Smooth muscle cell (in vitro differentiated cells): ENCODE measurements around the gene IFT25. TPM values are rescaled to one million over a fixed set of nuclear protein-coding genes. Genes with fewer than 3 reads are reported as not detected.
"Not testable (repeated sequence)": the region's sequence is repeated elsewhere in the genome, so short reads cannot be mapped to it uniquely, and the experiment has no call there.

Experiments
- DNase-seq: peaks from one replicate; lab custom pipeline; 2025; ENCODE audit not compliant: unreplicated experiment; lab: John Stamatoyannopoulos, UW
- H2AFZ ChIP-seq: fragments of 200-600 bp; sonication (generic); 2 replicates; pipeline ENCODE4 v1.6.0; 2016; ENCODE audit warnings: antibody characterized with exemption, low read depth, mild to moderate bottlenecking
- H3F3A ChIP-seq: fragments of 200-600 bp; sonication (generic); 2 replicates; pipeline ENCODE4 v1.6.0; 2017; ENCODE audit warnings: antibody characterized with exemption, low read depth
- H3K27ac ChIP-seq: fragments of 200-600 bp; sonication (generic); 2 replicates; pipeline ENCODE4 v1.5.1; 2016; ENCODE audit warnings: low read depth, mild to moderate bottlenecking
- H3K27me3 ChIP-seq: fragments of 200-600 bp; sonication (generic); 2 replicates; pipeline ENCODE4 v1.6.1; 2016; ENCODE audit warnings: low read depth, mild to moderate bottlenecking
- H3K36me3 ChIP-seq: fragments of 200-600 bp; sonication (generic); 2 replicates; pipeline ENCODE4 v1.5.1; 2016; ENCODE audit warnings: low read depth
- H3K4me1 ChIP-seq: fragments of 200-600 bp; sonication (generic); 2 replicates; pipeline ENCODE4 v1.5.1; 2016; ENCODE audit warnings: low read depth
- H3K4me2 ChIP-seq: fragments of 200-600 bp; sonication (generic); 2 replicates; pipeline ENCODE4 v1.6.0; 2016; ENCODE audit warnings: mild to moderate bottlenecking
- H3K4me3 ChIP-seq: fragments of 200-600 bp; sonication (generic); 2 replicates; pipeline ENCODE4 v1.5.1; 2016; ENCODE audit warnings: mild to moderate bottlenecking
- H3K79me2 ChIP-seq: fragments of 200-600 bp; sonication (generic); 2 replicates; pipeline ENCODE4 v1.6.0; 2016; ENCODE audit warnings: low read depth, mild to moderate bottlenecking
- H3K9ac ChIP-seq: fragments of 200-600 bp; sonication (generic); 2 replicates; pipeline ENCODE4 v1.6.0; 2016; ENCODE audit warnings: low read depth
- H3K9me3 ChIP-seq: fragments of 200-600 bp; sonication (generic); replicated peaks from 2 replicates; pipeline ENCODE4 v1.5.1; 2016; ENCODE audit warnings: low read depth
- H4K20me1 ChIP-seq: fragments of 200-600 bp; sonication (generic); 2 replicates; pipeline ENCODE4 v1.6.0; 2016; ENCODE audit warnings: low read depth
- CTCF ChIP-seq: fragments of 200-600 bp; sonication (generic); IDR thresholded peaks from 2 replicates; pipeline ENCODE4 v1.5.1; 2017; ENCODE audit warnings: borderline replicate concordance, mild to moderate bottlenecking, antibody characterized with exemption; ENCODE audit not compliant: insufficient read depth, poor library complexity, severe bottlenecking
- WGBS: methylation state at CpG from one replicate; pipeline ENCODE4 v1.1.7; 2016; ENCODE audit warnings: low lambda C conversion rate; 5-methylcytosine and 5-hydroxymethylcytosine counted together
- polyA plus RNA-seq: library from polyadenylated mRNA; unstranded; fragments of >200 nt; fragmentation: Nextera tagmentation; extraction: Ambion mirVana; gene quantifications from 2 replicates; pipeline ENCODE4 v1.2.1, GENCODE V29; 2016
- total RNA-seq: library from RNA; depleted of rRNA; stranded (reverse); fragments of >200 nt; gene quantifications from 2 replicates; pipeline ENCODE4 v1.2.3, GENCODE V29; 2014

IFT25 gene
- total and polyA plus RNA-seq, 2 experiments from 2014 or later = 27.4 to 46.3 TPM

GRCh38 chr1:53878492-53879105, 66.9 kb downstream of the IFT25 start:
- Histone ChIP-seq H3K9ac (no peak overlapping the region), H3K27ac (no peak overlapping the region), H3K36me3 (peaks cover 4% of the 10 kb centered on the region), H3K79me2 (no peaks in the 10 kb centered on the region), H3K9me3 (no peaks in the 10 kb centered on the region), H4K20me1 (no peaks in the 10 kb centered on the region), H3F3A (no peaks in the 10 kb centered on the region), H3K4me2 (no peak overlapping the region), H3K27me3 (no peaks in the 10 kb centered on the region), H3K4me3 (no peak overlapping the region), H3K4me1 (no peaks in the 10 kb centered on the region), H2AFZ (no peak overlapping the region)
- TF ChIP-seq CTCF = peak; percentile 60
- DNase-seq = no peak
- 66% methylated on average over 5 of the region's 5 CpGs for WGBS

- not testable (repeated sequence) for H3F3A ChIP-seq, H4K20me1 ChIP-seq, H3K4me2 ChIP-seq, H3K36me3 ChIP-seq, DNase-seq, H3K27me3 ChIP-seq, H3K9ac ChIP-seq, H3K4me3 ChIP-seq, H3K4me1 ChIP-seq, H3K27ac ChIP-seq, H2AFZ ChIP-seq, H3K9me3 ChIP-seq, H3K79me2 ChIP-seq
- WGBS = 96% methylated on average over 2 of the region's 2 CpGs
These were observed 70.3 kb downstream of the IFT25 start for GRCh38 chr1:53875150-53875549.

- H3K9me3 ChIP-seq = no peaks in the 10 kb centered on the region
- H3K4me2 ChIP-seq = no peak overlapping the region
- no peak for DNase-seq
- no peak overlapping the region for H3K4me3 ChIP-seq
- H4K20me1 ChIP-seq = no peaks in the 10 kb centered on the region
- no peaks in the 10 kb centered on the region for H3F3A ChIP-seq
- TF ChIP-seq CTCF = no peak
- peaks cover 12% of the 10 kb centered on the region for H3K36me3 ChIP-seq
- 92% methylated on average over 5 of the region's 5 CpGs for WGBS
- no peak overlapping the region for H3K9ac ChIP-seq
- no peak overlapping the region for H3K27ac ChIP-seq
- H3K79me2 ChIP-seq = no peaks in the 10 kb centered on the region
- no peaks in the 10 kb centered on the region for H3K27me3 ChIP-seq
- H2AFZ ChIP-seq = no peak overlapping the region
- H3K4me1 ChIP-seq = no peaks in the 10 kb centered on the region
These were observed 73.6 kb downstream of the IFT25 start for GRCh38 chr1:53871773-53872484.

Other genes starting within 250 kb of the IFT25 start
- gene GLIS1, start 206.5 kb downstream of the IFT25 start, total RNA-seq = 0.36 and 1.1 TPM in 2 replicates
- gene GLIS1, start 206.5 kb downstream of the IFT25 start, polyA plus RNA-seq = 4.9 and 6.2 TPM in 2 replicates
- 20.2 and 28.4 TPM in 2 replicates for gene NDC1, start 107.4 kb downstream of the IFT25 start, total RNA-seq
- gene NDC1, start 107.4 kb downstream of the IFT25 start, polyA plus RNA-seq = 4.9 and 5.5 TPM in 2 replicates
- gene YIPF1, start 55.9 kb downstream of the IFT25 start, total RNA-seq = 44.2 and 45.9 TPM in 2 replicates
- 32.4 and 33.0 TPM in 2 replicates for gene YIPF1, start 55.9 kb downstream of the IFT25 start, polyA plus RNA-seq
- gene DIO1, start 51.5 kb downstream of the IFT25 start, total RNA-seq = not detected in 2 replicates
- 0.16 TPM in 1 of 2 replicates, not detected in the other for gene DIO1, start 51.5 kb downstream of the IFT25 start, polyA plus RNA-seq
- gene LRRC42, start 651 bp upstream of the IFT25 start, total RNA-seq = 36.5 and 56.2 TPM in 2 replicates
- 37.0 and 38.0 TPM in 2 replicates for gene LRRC42, start 651 bp upstream of the IFT25 start, polyA plus RNA-seq
- gene LDLRAD1, start 72.5 kb upstream of the IFT25 start, total RNA-seq = not detected in 2 replicates
- gene LDLRAD1, start 72.5 kb upstream of the IFT25 start, polyA plus RNA-seq = not detected in 2 replicates
- gene TMEM59, start 107.5 kb upstream of the IFT25 start, total RNA-seq = 358 and 402 TPM in 2 replicates
- gene TMEM59, start 107.5 kb upstream of the IFT25 start, polyA plus RNA-seq = 427 and 444 TPM in 2 replicates
- 2.1 and 4.9 TPM in 2 replicates for gene TCEANC2, start 107.9 kb upstream of the IFT25 start, total RNA-seq
- gene TCEANC2, start 107.9 kb upstream of the IFT25 start, polyA plus RNA-seq = 2.3 and 4.6 TPM in 2 replicates
- not detected in 2 replicates for gene CDCP2, start 207.3 kb upstream of the IFT25 start, total RNA-seq
- gene CDCP2, start 207.3 kb upstream of the IFT25 start, polyA plus RNA-seq = not detected in 2 replicates